Subcutaneous preadipocyte (primary cell): ENCODE data around the gene ETV7. TPM values are rescaled to one million over a fixed set of nuclear protein-coding genes. Genes with fewer than 3 reads are reported as not detected.

Experiments used
- total RNA-seq: library from RNA; depleted of rRNA; stranded (reverse); fragments of >200 nt; gene quantifications from 2 replicates; pipeline ENCODE4 v1.2.3, GENCODE V29; 2012

Gene ETV7
- 0.20 and 0.37 TPM in 2 replicates for total RNA-seq

DNA sequence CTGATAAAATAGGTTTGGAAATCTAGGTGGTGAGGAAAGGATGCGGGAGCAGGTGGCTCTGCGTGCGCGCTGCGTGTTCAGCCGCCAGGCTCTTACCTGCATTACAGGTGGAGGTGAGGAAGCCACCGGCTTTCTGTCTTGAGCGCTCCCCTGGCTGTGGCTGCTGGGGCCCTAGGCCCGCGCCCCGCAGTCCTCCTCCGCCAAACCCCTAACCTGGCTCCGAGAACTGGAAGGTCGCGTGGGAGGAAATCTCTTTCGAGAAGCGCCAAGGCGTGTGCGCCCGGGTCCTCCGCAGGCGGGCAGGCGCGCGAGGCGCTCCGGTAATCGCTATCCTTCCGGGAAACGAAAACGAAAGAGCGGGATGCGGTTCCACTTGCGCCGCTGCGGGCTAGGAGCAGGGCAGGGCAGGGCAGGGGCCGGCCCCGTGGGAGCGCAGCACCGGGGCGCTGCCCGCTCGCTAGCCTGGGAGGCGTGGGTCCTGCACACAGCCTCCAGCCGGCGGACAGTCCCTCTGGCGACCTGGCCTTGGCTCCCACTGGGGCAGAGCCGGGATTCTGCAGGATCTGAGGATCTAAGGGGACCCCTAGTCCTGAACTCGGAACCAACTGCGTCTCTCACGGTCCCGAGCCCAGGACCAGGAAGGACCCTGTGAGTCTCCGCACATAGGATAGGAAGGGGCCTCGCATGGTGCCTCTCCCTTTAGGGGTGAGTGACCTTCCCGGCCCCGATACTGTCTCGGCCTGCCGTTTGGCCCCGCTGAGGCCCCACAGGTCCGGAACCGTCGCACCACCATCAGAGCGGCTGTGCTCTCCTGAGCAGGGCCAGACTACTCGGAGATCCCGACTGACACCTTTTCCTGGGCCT is at the start of gene ETV7:
Gene ETV7, minus strand, starts transcription at position 230 of the 864 bp plus-strand sequence. Its CDS starts 128 bp downstream, at position 102.

DNA sequence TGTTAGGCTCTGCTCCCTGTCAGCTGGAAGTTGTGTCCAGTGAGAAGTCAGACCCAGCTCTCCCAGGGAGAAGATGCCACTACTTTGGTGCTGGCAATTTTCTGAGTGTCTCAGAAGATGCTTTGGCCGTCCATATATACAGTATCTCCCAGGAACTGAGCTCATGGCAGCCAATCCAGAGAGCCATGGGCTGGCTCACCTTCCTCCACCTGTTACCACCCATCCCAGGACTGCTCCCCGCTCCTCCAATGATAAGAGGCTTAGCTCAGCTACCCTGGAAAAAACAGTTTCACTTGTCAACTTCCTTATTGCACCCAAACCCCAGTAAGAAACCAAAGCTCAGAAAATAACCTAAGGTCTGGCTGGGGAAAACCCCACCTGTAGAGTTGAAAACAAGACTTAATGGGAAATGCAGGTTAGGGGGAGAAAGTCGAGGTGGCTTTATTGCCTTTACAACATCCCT is 50.7 kb downstream of the ETV7 start, which contains the start of gene BNIP5:
Gene BNIP5, minus strand, starts transcription at position 110 of the 463 bp plus-strand sequence. CDS start 6,198 bp downstream, outside the sequence.

Other genes starting within 250 kb of the ETV7 start
- 11.8 and 15.6 TPM in 2 replicates for gene BRPF3, start 190.9 kb downstream of the ETV7 start, total RNA-seq
- gene PNPLA1, start 117.6 kb downstream of the ETV7 start, total RNA-seq: not detected in 2 replicates
- gene BNIP5, start 50.8 kb downstream of the ETV7 start, total RNA-seq: not detected in 2 replicates
- under 0.01 TPM in 1 of 2 replicates, not detected in the other for gene PXT1, start 55.2 kb upstream of the ETV7 start, total RNA-seq
- 36.4 and 41.2 TPM in 2 replicates for gene KCTD20, start 55.3 kb upstream of the ETV7 start, total RNA-seq
- 17.6 and 19.0 TPM in 2 replicates for gene STK38, start 159.8 kb upstream of the ETV7 start, total RNA-seq
- 282 and 300 TPM in 2 replicates for gene SRSF3, start 206.7 kb upstream of the ETV7 start, total RNA-seq